Activated CD4-positive, alpha-beta T cell treated with anti-CD3 and anti-CD28 coated beads, Interleukin-2, amount 50 U/mL, for 48 hours (primary cell): ENCODE data around the gene SKOR2.
"Not testable (repeated sequence)": the region's sequence is repeated elsewhere in the genome, so short reads cannot be mapped to it uniquely, and the experiment has no call there.

Source experiments
- DNase-seq, 2 experiments: peaks; one replicate each; pipeline ENCODE4 v3.0.0-alpha.2; 2020

SKOR2 gene

GRCh38 chr18:47254341-47254939 is 3.0 kb upstream of the SKOR2 start:
- DNase-seq: peak; percentile 39 to 52

- no peak for DNase-seq
Measured at GRCh38 chr18:47253101-47253654, 1.7 kb upstream of the SKOR2 start.

DNA sequence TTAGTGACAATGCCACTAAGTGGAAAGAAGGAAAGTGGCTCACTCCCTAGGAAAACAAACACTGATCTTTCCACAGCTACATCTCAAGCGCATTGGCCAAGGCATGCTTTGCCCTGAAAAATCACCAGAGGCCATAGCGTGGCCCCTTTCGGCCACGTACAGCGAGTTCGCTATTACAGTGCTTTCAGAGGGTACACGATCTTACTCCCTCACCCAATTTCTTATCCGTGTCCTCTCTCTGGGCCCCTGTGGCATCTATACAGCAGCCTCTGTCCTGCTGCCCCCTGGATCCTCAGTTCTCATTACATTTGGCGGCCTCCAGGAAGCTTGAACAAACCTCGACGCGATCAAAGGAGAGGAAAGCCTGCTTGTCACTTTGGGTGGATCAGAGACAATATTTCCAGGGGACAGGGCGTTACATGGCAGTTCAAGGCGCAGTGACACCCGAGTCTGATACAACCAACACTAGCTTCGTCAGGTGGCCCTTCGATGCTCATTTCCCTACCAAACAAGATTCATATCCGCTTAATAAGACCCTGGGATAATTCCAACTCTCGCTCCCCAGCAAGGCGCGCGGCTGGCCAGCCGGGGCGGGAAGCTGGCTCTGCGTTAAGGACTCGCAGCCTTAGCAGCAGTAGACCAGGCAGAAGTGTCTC is 941 bp downstream of the SKOR2 start:
- no peak for DNase-seq

GRCh38 chr18:47249314-47249981 is 2.0 kb downstream of the SKOR2 start:
- no peak for DNase-seq

DNA sequence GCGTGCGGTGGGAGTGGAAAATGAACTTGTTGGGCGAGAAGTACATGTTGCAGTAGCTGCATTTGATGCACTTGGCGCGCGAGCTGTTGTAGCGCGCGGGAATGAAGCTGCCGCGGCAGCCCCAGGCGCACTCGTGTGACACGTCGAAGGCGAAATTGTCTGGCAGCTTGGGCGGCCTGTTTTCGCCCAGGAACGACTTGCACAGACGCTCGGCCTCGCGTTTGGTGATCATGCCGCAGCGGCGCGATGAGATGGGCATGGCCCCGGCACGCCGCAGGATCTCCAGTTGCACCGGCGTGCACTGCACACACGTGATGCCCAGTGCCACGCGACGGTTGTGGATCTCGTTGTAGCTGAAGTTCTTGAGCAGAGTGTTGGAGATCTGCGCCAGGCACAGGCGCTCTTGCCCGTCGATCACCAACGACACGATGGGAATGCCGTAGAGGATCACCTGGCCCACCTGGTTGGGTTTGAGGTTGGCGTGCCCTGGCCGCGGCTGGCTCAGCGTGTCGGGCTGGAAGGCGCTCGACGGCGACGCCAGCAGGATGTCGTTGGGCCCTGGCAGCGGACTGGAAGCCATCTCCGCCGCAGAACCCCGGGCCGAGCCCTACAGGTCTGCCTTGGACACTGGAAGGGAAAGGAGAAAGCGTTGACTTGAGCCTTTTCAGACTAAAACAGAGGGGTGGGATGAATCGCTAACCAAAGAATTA is 2.7 kb downstream of the SKOR2 start:
- no peak for DNase-seq

GRCh38 chr18:47248115-47248603 is 3.3 kb downstream of the SKOR2 start:
- DNase-seq: no peak

- DNase-seq: no peak
Measured at GRCh38 chr18:47247416-47248114, 3.9 kb downstream of the SKOR2 start.

- no peak for DNase-seq
Measured at GRCh38 chr18:47247036-47247415, 4.4 kb downstream of the SKOR2 start.

DNA sequence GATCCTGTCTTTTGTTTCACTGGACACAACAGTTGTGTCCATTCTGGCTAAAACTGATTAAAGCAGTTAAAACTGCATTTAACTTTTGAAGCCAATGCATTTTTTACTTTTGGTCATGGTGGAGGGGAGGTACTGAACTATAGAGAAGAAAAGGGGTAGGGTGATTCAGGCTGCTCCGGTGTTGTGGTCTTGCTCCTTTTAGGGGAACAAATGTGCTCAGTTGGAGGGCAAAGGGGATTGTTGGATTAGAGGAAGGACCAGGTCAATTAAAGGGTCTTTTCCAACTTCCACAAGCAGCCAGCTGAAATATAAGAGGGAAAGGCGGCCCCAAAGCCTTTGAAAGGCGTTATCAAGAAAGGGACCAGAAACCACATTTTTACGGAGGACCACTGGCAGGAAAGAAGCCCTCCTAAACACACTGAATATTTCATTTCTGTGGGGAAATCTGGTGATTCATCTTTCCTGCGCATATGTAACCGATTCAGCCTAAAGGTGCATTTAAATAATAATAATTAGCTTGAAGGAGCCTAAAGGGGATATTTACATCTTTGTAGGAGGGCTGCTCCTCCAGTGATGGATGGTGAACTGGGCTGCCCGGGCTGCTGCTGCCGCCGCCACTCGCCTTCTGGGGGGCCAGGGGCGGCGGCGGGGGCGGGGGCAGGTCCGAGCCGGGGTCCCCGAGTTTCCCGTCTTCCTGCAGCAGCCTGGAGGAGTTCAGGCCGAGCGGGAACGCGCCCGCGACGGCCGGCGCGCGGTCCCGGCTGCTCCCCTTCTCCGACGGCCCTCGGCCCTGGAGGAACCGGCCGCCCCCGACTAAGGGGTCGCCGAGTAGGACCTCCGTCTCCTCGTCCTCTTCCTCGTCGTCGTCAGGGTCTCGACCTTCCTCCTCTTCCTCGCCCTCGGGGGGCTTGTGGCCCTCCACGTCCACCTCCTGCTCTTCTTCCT is 5.2 kb downstream of the SKOR2 start:
- no peak for DNase-seq

DNA sequence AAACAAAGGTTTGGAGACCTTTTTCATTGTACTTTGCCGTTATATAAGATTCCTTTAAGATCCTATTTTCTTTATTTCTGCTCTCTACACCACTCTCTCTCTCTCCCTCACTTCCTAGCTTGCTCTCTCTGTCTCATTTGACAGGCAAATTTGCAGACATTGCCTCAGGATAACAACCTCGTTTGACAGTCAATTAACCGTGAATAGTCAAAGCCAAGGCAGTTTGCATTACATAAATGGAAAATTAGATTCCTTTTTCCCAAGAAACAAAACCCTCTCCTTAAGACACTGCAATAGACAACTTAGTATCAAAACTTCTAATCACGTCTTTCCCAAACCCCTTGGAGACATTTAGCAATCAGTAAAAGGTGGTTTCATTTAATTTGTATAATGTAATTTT is 7.4 kb downstream of the SKOR2 start:
- no peak for DNase-seq

DNA sequence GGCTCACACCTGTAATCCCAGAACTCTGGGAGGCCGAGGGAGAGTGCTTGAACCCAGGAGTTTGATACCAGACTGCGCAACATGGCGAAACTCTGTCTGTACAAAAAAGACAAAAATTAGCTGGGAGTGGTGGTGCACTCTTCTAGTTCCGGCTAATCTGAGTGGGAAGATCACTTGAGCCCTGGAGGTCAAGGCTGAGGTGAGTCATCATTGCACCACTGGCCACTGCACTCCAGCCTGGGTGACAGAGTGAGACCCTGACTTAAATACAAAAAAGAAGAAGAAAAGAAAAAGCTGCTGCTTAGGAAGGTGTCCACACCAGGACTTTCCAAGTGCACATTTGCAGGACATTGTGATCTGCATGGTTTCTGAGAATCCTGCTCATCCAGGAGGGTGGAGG is 16.4 kb downstream of the SKOR2 start:
- no peak for DNase-seq

- no peak for DNase-seq
Measured at GRCh38 chr18:47226660-47227059, 24.8 kb downstream of the SKOR2 start.

GRCh38 chr18:47215554-47216138 is 35.8 kb downstream of the SKOR2 start:
- peak in 1 of 2 experiments; percentile 9 for DNase-seq

DNA sequence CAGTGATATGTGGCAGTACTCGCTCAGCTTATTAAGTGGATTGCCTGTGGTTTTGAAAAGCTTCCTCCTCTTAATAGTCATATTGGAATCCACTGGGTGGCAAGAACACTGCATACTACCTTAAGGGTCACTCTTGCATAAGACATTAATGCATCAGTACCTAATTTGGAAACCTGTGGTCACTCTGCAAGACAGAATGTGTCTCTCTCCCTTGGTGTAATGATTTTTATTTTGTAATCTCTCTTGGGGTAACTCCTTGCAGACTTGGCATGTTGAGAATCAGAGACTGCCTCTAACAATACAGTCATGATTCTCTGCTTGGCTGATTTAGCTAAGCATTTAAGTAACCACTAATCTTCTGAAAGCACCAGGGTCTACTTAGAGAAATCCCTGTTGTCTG is 42.3 kb downstream of the SKOR2 start:
- DNase-seq: no peak

GRCh38 chr18:47206945-47207637 is 44.4 kb downstream of the SKOR2 start:
- DNase-seq: no peak

- peak; percentile 29 to 52 for DNase-seq
Measured at GRCh38 chr18:47204908-47205522, 46.4 kb downstream of the SKOR2 start.

DNA sequence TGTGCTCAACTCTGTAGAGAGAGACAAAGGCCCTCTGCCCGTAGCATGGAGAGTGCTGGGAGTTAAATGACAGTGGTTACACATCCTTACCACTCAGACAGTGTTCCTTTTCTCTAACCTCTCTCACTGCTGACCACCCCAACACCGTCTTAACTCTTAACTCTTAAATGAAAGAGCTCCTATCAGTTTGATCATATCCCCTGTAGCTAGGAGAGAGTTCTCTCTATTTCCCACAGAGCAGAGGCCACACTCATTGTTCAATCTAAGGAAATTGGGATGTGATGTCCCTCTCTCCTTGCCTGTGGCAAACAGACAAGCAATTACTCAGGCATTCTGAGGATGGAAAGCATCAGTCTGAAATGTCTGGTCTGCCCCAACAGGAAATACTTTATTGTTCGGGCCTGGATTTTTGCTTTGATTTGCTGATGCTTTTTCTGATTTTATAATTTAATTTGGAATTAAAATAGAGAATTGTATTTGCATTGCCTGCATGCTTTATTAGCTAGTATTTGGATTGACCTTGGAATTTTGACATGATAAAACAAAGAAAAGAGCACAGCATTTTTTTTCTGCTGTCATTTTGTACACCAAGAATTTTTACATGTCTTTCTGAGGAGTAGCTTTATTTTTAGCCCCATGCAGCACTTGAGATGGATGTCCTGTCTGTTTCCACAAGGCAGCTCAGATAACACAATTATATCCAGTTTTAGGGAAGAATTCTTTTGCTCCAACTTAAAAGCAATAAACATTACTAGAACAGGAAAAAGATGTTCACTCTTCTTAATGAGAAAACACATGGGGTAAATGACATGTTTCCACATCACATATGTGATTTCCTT is 47.6 kb downstream of the SKOR2 start:
- DNase-seq: no peak

- not testable (repeated sequence) for DNase-seq
Measured at GRCh38 chr18:47195961-47196360, 55.5 kb downstream of the SKOR2 start.

DNA sequence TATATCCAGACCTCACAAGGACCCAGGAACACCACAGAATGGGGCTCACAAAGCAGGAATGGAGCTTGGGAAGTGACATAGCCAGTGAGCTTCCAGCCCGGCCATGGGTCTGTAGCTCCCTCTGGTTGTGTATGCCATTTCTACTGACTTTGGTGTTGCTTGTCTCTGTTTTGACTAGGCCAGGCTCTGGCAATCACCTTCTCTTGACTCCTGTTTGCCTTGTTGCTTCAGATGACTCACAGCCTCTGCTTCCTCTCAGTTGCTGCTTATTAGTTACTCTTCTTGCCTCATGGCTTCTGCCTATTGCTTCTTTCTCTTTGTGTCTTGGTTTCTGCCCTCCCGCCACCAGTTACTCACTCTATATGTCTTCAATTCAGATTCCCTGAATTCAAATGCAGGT is 59.5 kb downstream of the SKOR2 start:
- no peak for DNase-seq
